GM12878 (cell line): Measurements from ENCODE around the gene SSX2IP. TPM values are rescaled to one million over a fixed set of nuclear protein-coding genes. Genes with fewer than 3 reads are reported as not detected.

Experiments
- ATAC-seq: fragments of 200-7000 bp; cut with Tn5 transposase; 3 replicates; pipeline ENCODE4 v1.9.1; 2020; ENCODE audit warnings: mild to moderate bottlenecking, moderate library complexity
- BruUV-seq: library from RNA; stranded (reverse); fragments of 400-500 nt; replicated peaks from 2 replicates; lab custom pipeline; 2021; lab: Mats Ljungman, UMichigan
- CTCF ChIA-PET: fragments of 300-600 bp; sonication (Branson Sonifier 250); formaldehyde crosslinking; extraction: SDS; loops from one replicate; lab custom pipeline; 2021; ENCODE audit warnings: inconsistent platforms; lab: Yijun Ruan, JAX
- POLR2A ChIA-PET: fragments of 350-600 bp; formaldehyde crosslinking; extraction: SDS; loops from one replicate; lab custom pipeline; 2021; ENCODE audit warnings: inconsistent platforms; lab: Charles Lee
- RAD21 ChIA-PET: fragments of 300-600 bp; sonication (Branson Sonifier 250); formaldehyde crosslinking; loops from one replicate; lab custom pipeline; 2023; ENCODE audit warnings: antibody characterized with exemption; ENCODE audit not compliant: unreplicated experiment; lab: Charles Lee
- SMC1A ChIA-PET: fragments of 300-600 bp; sonication (Branson Sonifier 250); formaldehyde crosslinking; loops from one replicate; lab custom pipeline; 2023; ENCODE audit not compliant: unreplicated experiment, uncharacterized antibody; lab: Charles Lee
- DNase-seq: peaks from one replicate; pipeline ENCODE4 v3.0.0-alpha.2; 2011; ENCODE audit warnings: low read depth, low spot score
- FAIRE-seq: peaks from 3 replicates; lab custom pipeline; 2011; peaks lifted over from hg19 to GRCh38; lab: Jason Lieb, UNC
- H2AFZ ChIP-seq: 2 replicates; pipeline ENCODE4 v1.6.0; 2011; ENCODE audit warnings: low read depth, low read length, control low read depth; ENCODE audit not compliant: control insufficient read depth
- H3K27ac ChIP-seq: 2 replicates; pipeline ENCODE4 v1.5.1; 2011; ENCODE audit warnings: control low read depth; ENCODE audit not compliant: control insufficient read depth, insufficient read depth
- H3K27me3 ChIP-seq, 2 experiments: replicated peaks in 1 of 2; 2 replicates each; pipeline versions ENCODE4 v1.6.0 to v1.6.1; 2011; ENCODE audit warnings: low read length in 1 of 2; ENCODE audit not compliant: control insufficient read depth in 2 of 2, insufficient read depth in 2 of 2
- H3K36me3 ChIP-seq, 2 experiments: 2 replicates each; pipeline ENCODE4 v1.5.1; 2011; ENCODE audit warnings: low read length in 1 of 2; ENCODE audit not compliant: control insufficient read depth in 2 of 2, insufficient read depth in 2 of 2
- H3K4me1 ChIP-seq: 2 replicates; pipeline ENCODE4 v1.6.1; 2011; ENCODE audit warnings: mild to moderate bottlenecking, low read length, moderate library complexity, mixed read lengths; ENCODE audit not compliant: control insufficient read depth, insufficient read depth
- H3K4me2 ChIP-seq: 2 replicates; pipeline ENCODE4 v1.6.0; 2011; ENCODE audit warnings: control low read depth; ENCODE audit not compliant: control insufficient read depth, insufficient read depth
- H3K4me3 ChIP-seq: fragments of 200-600 bp; sonication (generic); 2 replicates; pipeline ENCODE4 v1.5.1; 2016
- H3K79me2 ChIP-seq: 2 replicates; pipeline ENCODE4 v1.6.0; 2011; ENCODE audit warnings: low read length; ENCODE audit not compliant: control insufficient read depth, insufficient read depth
- H3K9ac ChIP-seq: 2 replicates; pipeline ENCODE4 v1.8.0; 2011; ENCODE audit warnings: low read length, control low read depth, mixed read lengths; ENCODE audit not compliant: control insufficient read depth, insufficient read depth
- H3K9me3 ChIP-seq: replicated peaks from 3 replicates; pipeline ENCODE4 v1.5.1; 2011; ENCODE audit warnings: mild to moderate bottlenecking, low read length; ENCODE audit not compliant: control insufficient read depth, insufficient read depth
- H4K20me1 ChIP-seq: 2 replicates; pipeline ENCODE4 v1.6.0; 2011; ENCODE audit not compliant: control insufficient read depth, insufficient read depth
- BCL11A ChIP-seq: IDR thresholded peaks from 2 replicates; pipeline ENCODE4 v1.6.1; 2011; ENCODE audit warnings: low read depth, low read length
- MEF2A ChIP-seq: IDR thresholded peaks from 2 replicates; pipeline ENCODE4 v1.6.1; 2011; ENCODE audit warnings: low read depth, mild to moderate bottlenecking, low read length, moderate library complexity; ENCODE audit not compliant: insufficient read depth
- MYB ChIP-seq: fragments of 150-350 bp; IDR thresholded peaks from 2 replicates; pipeline ENCODE4 v1.6.1; 2014; ENCODE audit warnings: mild to moderate bottlenecking, low read depth, low read length, borderline replicate concordance
- NR2C1 ChIP-seq: fragments of 450-650 bp; IDR thresholded peaks from 2 replicates; pipeline ENCODE4 v1.6.1; 2017; ENCODE audit warnings: antibody characterized with exemption, mild to moderate bottlenecking, moderate library complexity
- POLR2AphosphoS5 ChIP-seq: IDR thresholded peaks from 2 replicates; pipeline ENCODE4 v1.6.1; 2011; ENCODE audit warnings: mild to moderate bottlenecking, low read length, inconsistent platforms
- SIN3A ChIP-seq: IDR thresholded peaks from 2 replicates; pipeline ENCODE4 v1.6.1; 2012; ENCODE audit warnings: low read depth, low read length, improper control_type of control experiment
- SMC3 ChIP-seq: IDR thresholded peaks from 2 replicates; pipeline ENCODE4 v1.6.1; 2011; ENCODE audit warnings: low read length, improper control_type of control experiment, borderline replicate concordance
- STAT3 ChIP-seq: IDR thresholded peaks from 2 replicates; pipeline ENCODE4 v1.6.1; 2011; ENCODE audit warnings: low read depth, low read length, improper control_type of control experiment
- TCF7 ChIP-seq: IDR thresholded peaks from 2 replicates; pipeline ENCODE4 v1.6.1; 2014; ENCODE audit warnings: antibody characterized with exemption, borderline replicate concordance
- WRNIP1 ChIP-seq: IDR thresholded peaks from 2 replicates; pipeline ENCODE4 v1.6.1; 2011; ENCODE audit warnings: low read depth, low read length, improper control_type of control experiment, borderline replicate concordance
- ZBED1 ChIP-seq: IDR thresholded peaks from 2 replicates; pipeline ENCODE4 v1.6.1; 2016; ENCODE audit warnings: borderline replicate concordance
- ZNF622 ChIP-seq: fragments of 450-650 bp; IDR thresholded peaks from 2 replicates; pipeline ENCODE4 v1.6.1; 2017; ENCODE audit warnings: mild to moderate bottlenecking, inconsistent platforms
- WGBS: methylation state at CpG from one replicate; pipeline ENCODE4 v1.1.6; 2016; ENCODE audit warnings: low lambda C conversion rate; ENCODE audit not compliant: insufficient replicate concordance, insufficient coverage; ENCODE audit errors: missing lambda C conversion rate; 5-methylcytosine and 5-hydroxymethylcytosine counted together
- in situ Hi-C: fragments of 300-500 bp; cut with MboI; formaldehyde crosslinking; loops from 9 replicates; pipeline ENCODE4 v1.14.3; 2018; ENCODE audit warnings: mixed read lengths
- intact Hi-C: fragments of 100-400 bp; cut with micrococcal nuclease; formaldehyde crosslinking; loops from one replicate; pipeline ENCODE4 v1.14.2; 2022; ENCODE audit not compliant: unreplicated experiment
- polyA plus RNA-seq, 11 experiments: library from polyadenylated mRNA; depleted of rRNA in 4 of 11; unstranded in 6 of 11; stranded (reverse) in 5 of 11; fragments of >200 nt; fragmentation: Nextera tagmentation in 4 of 11; fragmentation: Illumina TruSeq in 1 of 11; extraction: Ambion mirVana in 4 of 11; extraction: Trizol in 1 of 11; gene quantifications; 1 replicate in 1 of 11; 2 replicates in 10 of 11; pipeline versions ENCODE4 v1.2.1 to v1.2.3, GENCODE V29; 2011 to 2016; ENCODE audit warnings: inconsistent platforms in 2 of 11, missing spikeins in 2 of 11, low read depth in 1 of 11
- total RNA-seq, 4 experiments: library from RNA; depleted of rRNA in 3 of 4; stranded (reverse); fragments of >200 nt in 3 of 4; fragmentation: Illumina TruSeq in 1 of 4; extraction: Trizol in 1 of 4; gene quantifications; 2 replicates each; pipeline versions ENCODE4 v1.2.1 to v1.2.3, GENCODE V29; 2013 to 2021
- TF ChIP-seq, protein P1 (sequence below): IDR thresholded peaks from 2 replicates; pipeline ENCODE4 v1.6.1; 2011; ENCODE audit warnings: low read depth, mild to moderate bottlenecking, low read length, moderate library complexity, borderline replicate concordance; ENCODE audit errors: extremely low read depth
- TF ChIP-seq, protein P2 (sequence below): IDR thresholded peaks from 2 replicates; pipeline ENCODE4 v1.6.1; 2012; ENCODE audit warnings: low read depth, low read length, improper control_type of control experiment
- TF ChIP-seq, protein P3 (sequence below), 3 experiments: IDR thresholded peaks in 2 of 3; conservative IDR thresholded peaks in 1 of 3; 2 replicates each; pipeline ENCODE4 v1.5.1; 2011; ENCODE audit warnings: low read depth in 3 of 3, low read length in 3 of 3, mild to moderate bottlenecking in 3 of 3, control low read depth in 2 of 3, moderate library complexity in 2 of 3, inconsistent platforms in 1 of 3, mixed read lengths in 1 of 3; ENCODE audit not compliant: control insufficient read depth in 2 of 3, insufficient read depth in 1 of 3; ENCODE audit errors: extremely low read depth in 1 of 3

Gene SSX2IP
- total and polyA plus RNA-seq, 10 of the 15 experiments (the other 5 are each of a cell fraction or from before 2014, with no cell fraction given), result 3.3 to 14.0 (median 10.4) TPM

DNA sequence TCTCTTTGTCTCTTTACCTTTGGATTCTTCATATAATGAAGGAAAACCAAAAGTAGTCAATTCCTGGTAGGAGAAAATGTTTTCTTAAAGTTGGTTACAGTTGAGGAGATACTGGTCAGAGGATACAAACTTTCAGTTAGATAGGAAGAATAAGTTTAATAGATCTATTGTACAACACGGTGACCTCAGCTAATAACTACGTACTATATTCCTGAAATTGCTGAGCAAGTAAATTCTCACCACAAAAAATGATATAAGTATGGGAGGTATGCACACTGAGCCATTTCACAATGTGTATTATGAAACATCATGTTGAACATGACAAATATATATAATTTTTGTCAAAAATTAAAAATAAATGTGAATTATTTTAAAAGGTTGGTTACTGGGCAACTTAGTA, 20.4 kb downstream of the SSX2IP start:
- CTCF ChIA-PET, result interaction anchor here (0.7 to 2.8 kb wide), 11 partner anchors 10 to 275 kb away, joined by 3 to 48 read pairs (median 7); no protein-coding TSS in a partner anchor
- H3K79me2 ChIP-seq, result no peaks in the 10 kb centered on the region
- 100% methylated on average over 2 of the region's 2 CpGs for WGBS
- H3K36me3 ChIP-seq, result no peaks in the 10 kb centered on the region
- H3K27me3 ChIP-seq, result no peaks in the 10 kb centered on the region
- H3K9ac ChIP-seq, result no peak overlapping the region
- ATAC-seq, result no peak
- no peak for FAIRE-seq
- H3K4me2 ChIP-seq, result no peak overlapping the region
- no peaks in the 10 kb centered on the region for H3K4me1 ChIP-seq
- no TSS peak for BruUV-seq
- no peak overlapping the region for H2AFZ ChIP-seq
- SMC1A ChIA-PET, result interaction anchor here (0.6 to 3.6 kb wide), 11 partner anchors 13 to 725 kb away, joined by 3 to 31 read pairs (median 3); partner anchors contain the start of gene CTBS
- POLR2A ChIA-PET, result no interaction called here
- no peaks in the 10 kb centered on the region for H4K20me1 ChIP-seq
- H3K9me3 ChIP-seq, result no peaks in the 10 kb centered on the region
- in situ Hi-C loops, result no loop called here
- TF ChIP-seq ZBED1 (no peak), MEF2A (no peak), POLR2AphosphoS5 (no peak), STAT3 (no peak), BCL11A (no peak), WRNIP1 (no peak), SMC3 (no peak), SIN3A (no peak), TCF7 (no peak), MYB (no peak), NR2C1 (no peak), ZNF622 (no peak)
- TF ChIP-seq, protein P1, sequence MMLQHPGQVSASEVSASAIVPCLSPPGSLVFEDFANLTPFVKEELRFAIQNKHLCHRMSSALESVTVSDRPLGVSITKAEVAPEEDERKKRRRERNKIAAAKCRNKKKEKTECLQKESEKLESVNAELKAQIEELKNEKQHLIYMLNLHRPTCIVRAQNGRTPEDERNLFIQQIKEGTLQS, result no peak
- TF ChIP-seq, protein P2, sequence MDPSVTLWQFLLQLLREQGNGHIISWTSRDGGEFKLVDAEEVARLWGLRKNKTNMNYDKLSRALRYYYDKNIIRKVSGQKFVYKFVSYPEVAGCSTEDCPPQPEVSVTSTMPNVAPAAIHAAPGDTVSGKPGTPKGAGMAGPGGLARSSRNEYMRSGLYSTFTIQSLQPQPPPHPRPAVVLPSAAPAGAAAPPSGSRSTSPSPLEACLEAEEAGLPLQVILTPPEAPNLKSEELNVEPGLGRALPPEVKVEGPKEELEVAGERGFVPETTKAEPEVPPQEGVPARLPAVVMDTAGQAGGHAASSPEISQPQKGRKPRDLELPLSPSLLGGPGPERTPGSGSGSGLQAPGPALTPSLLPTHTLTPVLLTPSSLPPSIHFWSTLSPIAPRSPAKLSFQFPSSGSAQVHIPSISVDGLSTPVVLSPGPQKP, result no peak
- TF ChIP-seq, protein P3, sequence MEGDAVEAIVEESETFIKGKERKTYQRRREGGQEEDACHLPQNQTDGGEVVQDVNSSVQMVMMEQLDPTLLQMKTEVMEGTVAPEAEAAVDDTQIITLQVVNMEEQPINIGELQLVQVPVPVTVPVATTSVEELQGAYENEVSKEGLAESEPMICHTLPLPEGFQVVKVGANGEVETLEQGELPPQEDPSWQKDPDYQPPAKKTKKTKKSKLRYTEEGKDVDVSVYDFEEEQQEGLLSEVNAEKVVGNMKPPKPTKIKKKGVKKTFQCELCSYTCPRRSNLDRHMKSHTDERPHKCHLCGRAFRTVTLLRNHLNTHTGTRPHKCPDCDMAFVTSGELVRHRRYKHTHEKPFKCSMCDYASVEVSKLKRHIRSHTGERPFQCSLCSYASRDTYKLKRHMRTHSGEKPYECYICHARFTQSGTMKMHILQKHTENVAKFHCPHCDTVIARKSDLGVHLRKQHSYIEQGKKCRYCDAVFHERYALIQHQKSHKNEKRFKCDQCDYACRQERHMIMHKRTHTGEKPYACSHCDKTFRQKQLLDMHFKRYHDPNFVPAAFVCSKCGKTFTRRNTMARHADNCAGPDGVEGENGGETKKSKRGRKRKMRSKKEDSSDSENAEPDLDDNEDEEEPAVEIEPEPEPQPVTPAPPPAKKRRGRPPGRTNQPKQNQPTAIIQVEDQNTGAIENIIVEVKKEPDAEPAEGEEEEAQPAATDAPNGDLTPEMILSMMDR (IDR thresholded peaks at IDR 0.05 in 2 of 3, conservative IDR thresholded peaks at IDR 0.05 in 1 of 3; ENCODE audit: control insufficient read depth in 2 of 3, extremely low read depth in 1 of 3, insufficient read depth in 1 of 3, low read depth in 3 of 3, low read length in 3 of 3), result no peak
- TF ChIP-seq, all 136 proteins: peak for 0
- no peak overlapping the region for H3K4me3 ChIP-seq
- no peak for DNase-seq
- intact Hi-C loops, result loop anchor here (2.0 kb wide), 1 partner anchor 83 kb away; no protein-coding TSS in a partner anchor
- H3K27ac ChIP-seq, result no peak overlapping the region
- RAD21 ChIA-PET, result interaction anchor here (1.4 to 2.7 kb wide), 7 partner anchors 11 to 234 kb away, joined by 4 to 31 read pairs (median 10); no protein-coding TSS in a partner anchor
